IMR-90 (cell line): Measurements from ENCODE around the gene AGMO. TPM values are rescaled to one million over a fixed set of nuclear protein-coding genes. Genes with fewer than 3 reads are reported as not detected.

Experiments
- ATAC-seq: fragments of 200-7000 bp; cut with Tn5 transposase; 2 replicates; pipeline ENCODE4 v1.9.1; 2020; ENCODE audit warnings: low read depth, mild to moderate bottlenecking, moderate library complexity
- BruUV-seq: library from RNA; stranded (reverse); fragments of 400-500 nt; replicated peaks from 2 replicates; lab custom pipeline; 2021; lab: Mats Ljungman, UMichigan
- CTCF ChIA-PET: fragments of 300-600 bp; formaldehyde crosslinking; extraction: SDS; loops from one replicate; lab custom pipeline; 2021; ENCODE audit warnings: antibody characterized with exemption; lab: Yijun Ruan, JAX
- POLR2A ChIA-PET: fragments of 300-600 bp; sonication (Branson Sonifier 250); formaldehyde crosslinking; loops from one replicate; lab custom pipeline; 2022; ENCODE audit warnings: antibody characterized with exemption; ENCODE audit not compliant: unreplicated experiment; lab: Charles Lee
- DNase-seq: peaks from one replicate; pipeline ENCODE4 v3.0.0; 2013
- H2AFZ ChIP-seq: replicated peaks from 2 replicates; pipeline ENCODE3; 2013; ENCODE audit warnings: low read length, mild to moderate bottlenecking; ENCODE audit not compliant: poor library complexity
- H2AK5ac ChIP-seq: 2 replicates; pipeline ENCODE4 v1.6.1; 2013; ENCODE audit warnings: low read depth, low read length, inconsistent platforms
- H2AK9ac ChIP-seq: replicated peaks from 2 replicates; pipeline ENCODE3; 2013; ENCODE audit warnings: mild to moderate bottlenecking, low read depth, low read length, moderate library complexity; ENCODE audit not compliant: poor library complexity
- H2BK120ac ChIP-seq: 2 replicates; pipeline ENCODE4 v1.6.1; 2013; ENCODE audit warnings: low read depth, low read length, inconsistent platforms
- H2BK15ac ChIP-seq: 3 replicates; pipeline ENCODE4 v1.6.1; 2013; ENCODE audit warnings: low read depth, low read length, inconsistent platforms
- H2BK20ac ChIP-seq: 2 replicates; pipeline ENCODE4 v1.6.1; 2013; ENCODE audit warnings: low read depth, mild to moderate bottlenecking, inconsistent platforms, low read length, moderate library complexity
- H2BK5ac ChIP-seq: 2 replicates; pipeline ENCODE4 v1.6.1; 2013; ENCODE audit warnings: mild to moderate bottlenecking, low read depth, low read length, inconsistent platforms; ENCODE audit not compliant: poor library complexity, severe bottlenecking
- H3K14ac ChIP-seq: replicated peaks from 2 replicates; pipeline ENCODE4 v1.6.1; 2013; ENCODE audit warnings: low read depth, low read length, inconsistent platforms
- H3K18ac ChIP-seq: 2 replicates; pipeline ENCODE4 v1.6.1; 2013; ENCODE audit warnings: low read depth, low read length, control low read depth
- H3K23ac ChIP-seq: 2 replicates; pipeline ENCODE4 v1.6.1; 2013; ENCODE audit warnings: low read depth, low read length, inconsistent platforms
- H3K27ac ChIP-seq: 2 replicates; pipeline ENCODE4 v1.5.1; 2013; ENCODE audit warnings: mild to moderate bottlenecking, control low read depth, low read length; ENCODE audit not compliant: insufficient read depth
- H3K27me3 ChIP-seq: 2 replicates; pipeline ENCODE4 v1.6.1; 2013; ENCODE audit warnings: low read length; ENCODE audit not compliant: control insufficient read depth, insufficient read depth
- H3K36me3 ChIP-seq: 2 replicates; pipeline ENCODE4 v1.6.1; 2013; ENCODE audit warnings: low read length, mixed read lengths; ENCODE audit not compliant: control insufficient read depth, insufficient read depth
- H3K4ac ChIP-seq: 2 replicates; pipeline ENCODE4 v1.6.1; 2013; ENCODE audit warnings: low read depth, low read length, inconsistent platforms
- H3K4me1 ChIP-seq: 2 replicates; pipeline ENCODE4 v1.6.1; 2013; ENCODE audit warnings: low read length, mixed read lengths; ENCODE audit not compliant: control insufficient read depth, insufficient read depth
- H3K4me2 ChIP-seq: 2 replicates; pipeline ENCODE4 v1.6.1; 2013; ENCODE audit warnings: low read depth, mild to moderate bottlenecking, control low read depth, low read length, moderate library complexity
- H3K4me3 ChIP-seq: 2 replicates; pipeline ENCODE4 v1.5.1; 2013; ENCODE audit warnings: low read depth, mild to moderate bottlenecking, control low read depth, low read length, moderate library complexity; ENCODE audit not compliant: insufficient read depth
- H3K56ac ChIP-seq: 2 replicates; pipeline ENCODE4 v1.6.1; 2013; ENCODE audit warnings: low read length, inconsistent platforms; ENCODE audit not compliant: insufficient read depth; ENCODE audit errors: extremely low read depth
- H3K79me1 ChIP-seq, 2 experiments: 2 replicates each; pipeline ENCODE4 v1.6.1; 2013; ENCODE audit warnings: low read length in 2 of 2, inconsistent platforms in 1 of 2, low read depth in 1 of 2
- H3K9ac ChIP-seq: 2 replicates; pipeline ENCODE4 v1.6.1; 2013; ENCODE audit warnings: low read depth, low read length, control low read depth
- H3K9me1 ChIP-seq: 2 replicates; pipeline ENCODE4 v1.6.1; 2013; ENCODE audit warnings: low read length, inconsistent platforms; ENCODE audit not compliant: insufficient read depth
- H3K9me3 ChIP-seq: 2 replicates; pipeline ENCODE4 v1.6.1; 2013; ENCODE audit warnings: low read length; ENCODE audit not compliant: control insufficient read depth, insufficient read depth
- H4K20me1 ChIP-seq: 2 replicates; pipeline ENCODE4 v1.6.1; 2013; ENCODE audit warnings: low read length, inconsistent platforms; ENCODE audit not compliant: insufficient read depth
- H4K5ac ChIP-seq: 2 replicates; pipeline ENCODE4 v1.6.1; 2013; ENCODE audit warnings: mild to moderate bottlenecking, low read depth, low read length, control low read depth
- H4K8ac ChIP-seq, 2 experiments: 2 replicates each; pipeline ENCODE4 v1.6.1; 2013; ENCODE audit warnings: low read depth in 2 of 2, low read length in 2 of 2, control low read depth in 1 of 2, inconsistent platforms in 1 of 2
- H4K91ac ChIP-seq: 2 replicates; pipeline ENCODE4 v1.6.1; 2013; ENCODE audit warnings: low read depth, low read length, inconsistent platforms; ENCODE audit not compliant: insufficient read depth
- RFX5 ChIP-seq: IDR thresholded peaks from 2 replicates; pipeline ENCODE4 v1.8.0; 2012; ENCODE audit warnings: low read depth, mild to moderate bottlenecking, low read length, moderate library complexity
- WGBS, 2 experiments: methylation state at CpG; one replicate each; pipeline versions ENCODE4 v1.1.5 to v1.1.7; 2013; ENCODE audit warnings: missing lambda C conversion rate in 2 of 2; ENCODE audit not compliant: insufficient read length in 1 of 2; ENCODE audit errors: extremely low coverage in 2 of 2; 5-methylcytosine and 5-hydroxymethylcytosine counted together
- dilution Hi-C: fragments of 300-500 bp; cut with HindIII; formaldehyde crosslinking; loops from one replicate; pipeline ENCODE4 v1.14.3; 2018; ENCODE audit warnings: low sequenced_read_pairs; ENCODE audit not compliant: unreplicated experiment
- in situ Hi-C: fragments of 300-500 bp; cut with MboI; formaldehyde crosslinking; loops from 3 replicates; pipeline ENCODE4 v1.14.3; 2019; ENCODE audit warnings: low sequenced_read_pairs, inconsistent platforms, mixed read lengths
- intact Hi-C: fragments of 100-400 bp; cut with micrococcal nuclease; formaldehyde crosslinking; loops from 2 replicates; pipeline ENCODE4 v1.10.0; 2022
- polyA plus RNA-seq, 3 experiments: library from polyadenylated mRNA; depleted of rRNA; stranded (reverse); fragments of >200 nt; gene quantifications; 2 replicates each; pipeline ENCODE4 v1.2.3, GENCODE V29; 2012; ENCODE audit warnings: low replicate concordance in 1 of 3
- total RNA-seq: library from RNA; depleted of rRNA; stranded (reverse); fragments of >200 nt; gene quantifications from 2 replicates; pipeline ENCODE4 v1.2.3, GENCODE V29; 2012

Gene AGMO
- total and polyA plus RNA-seq, 2 of the 4 experiments (the other 2 are of a cell fraction), result not detected

- no peak overlapping the region for H3K9ac ChIP-seq
- H2AK5ac ChIP-seq, result no peak overlapping the region
- DNase-seq, result no peak
- no peak overlapping the region for H3K27ac ChIP-seq
- intact Hi-C loops, result no loop called here
- no peak overlapping the region for H3K14ac ChIP-seq
- H2BK15ac ChIP-seq, result no peak overlapping the region
- CTCF ChIA-PET, result no interaction called here
- dilution Hi-C loops, result no loop called here
- H4K8ac ChIP-seq, result no peak overlapping the region
- H4K20me1 ChIP-seq, result no peaks in the 10 kb centered on the region
- no peak overlapping the region for H4K91ac ChIP-seq
- no peak for ATAC-seq
- H3K27me3 ChIP-seq, result no peaks in the 10 kb centered on the region; the same call in 1 of the 2 replicates
- no peak overlapping the region for H2BK120ac ChIP-seq
- H3K4ac ChIP-seq, result no peak overlapping the region
- no peaks in the 10 kb centered on the region for H3K79me1 ChIP-seq
- no peak for TF ChIP-seq RFX5
- H3K56ac ChIP-seq, result no peak overlapping the region
- no peak overlapping the region for H3K23ac ChIP-seq
- no peaks in the 10 kb centered on the region for H3K4me1 ChIP-seq
- H2AK9ac ChIP-seq, result no peak overlapping the region
- H3K9me1 ChIP-seq, result no peaks in the 10 kb centered on the region
- in situ Hi-C loops, result no loop called here
- no peak overlapping the region for H4K5ac ChIP-seq
- H2BK20ac ChIP-seq, result no peak overlapping the region
- no peak overlapping the region for H2BK5ac ChIP-seq
- no peak overlapping the region for H3K4me2 ChIP-seq
- POLR2A ChIA-PET, result no interaction called here
- no CpG with 5 or more reads among the region's 2 CpGs for WGBS, 2 experiments
- no peak overlapping the region for H2AFZ ChIP-seq
- H3K18ac ChIP-seq, result no peak overlapping the region
- H3K9me3 ChIP-seq, result no peaks in the 10 kb centered on the region
- no peaks in the 10 kb centered on the region for H3K36me3 ChIP-seq
- H3K4me3 ChIP-seq, result no peak overlapping the region
- no TSS peak for BruUV-seq
These were observed 230.9 kb downstream of the AGMO start for GRCh38 chr7:15330943-15331342.
